Mammary epithelial cell (primary cell): ENCODE measurements around the gene MOB2.

ENCODE experiments used
- EZH2 ChIP-seq: IDR thresholded peaks from 2 replicates; pipeline ENCODE4 v1.6.1; 2012; ENCODE audit warnings: low read length, inconsistent platforms, borderline replicate concordance
- TF ChIP-seq, protein P1 (sequence below), 2 donors: IDR thresholded peaks in 1 of 2; conservative IDR thresholded peaks in 1 of 2; 2 replicates each; pipeline ENCODE4 v1.5.1; 2011 to 2012; ENCODE audit warnings: inconsistent platforms in 2 of 2, low read length in 2 of 2, mild to moderate bottlenecking in 2 of 2, control low read depth in 1 of 2, low read depth in 1 of 2; ENCODE audit not compliant: insufficient read depth in 1 of 2; ENCODE audit errors: extremely low read depth in 1 of 2

DNA sequence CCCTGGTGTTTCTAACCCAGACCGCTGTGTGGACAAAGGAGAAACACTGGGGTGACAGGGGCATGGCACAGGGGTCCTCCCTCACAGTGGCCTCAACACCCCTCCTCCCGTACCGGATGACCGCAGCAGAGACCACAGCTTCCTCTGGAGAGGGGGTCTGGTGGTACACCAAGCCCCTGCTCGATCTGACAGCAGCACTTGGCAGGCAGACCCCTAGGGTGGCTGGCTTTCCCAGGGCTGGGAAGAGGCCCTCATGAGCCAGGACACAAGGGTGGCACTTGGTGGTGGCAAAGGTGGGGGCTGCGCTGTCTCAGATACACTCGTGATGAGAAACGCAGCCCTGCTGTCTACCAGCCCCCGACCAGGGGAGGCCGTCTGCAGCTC, 46.8 kb upstream of the MOB2 start:
- TF ChIP-seq, protein P1, sequence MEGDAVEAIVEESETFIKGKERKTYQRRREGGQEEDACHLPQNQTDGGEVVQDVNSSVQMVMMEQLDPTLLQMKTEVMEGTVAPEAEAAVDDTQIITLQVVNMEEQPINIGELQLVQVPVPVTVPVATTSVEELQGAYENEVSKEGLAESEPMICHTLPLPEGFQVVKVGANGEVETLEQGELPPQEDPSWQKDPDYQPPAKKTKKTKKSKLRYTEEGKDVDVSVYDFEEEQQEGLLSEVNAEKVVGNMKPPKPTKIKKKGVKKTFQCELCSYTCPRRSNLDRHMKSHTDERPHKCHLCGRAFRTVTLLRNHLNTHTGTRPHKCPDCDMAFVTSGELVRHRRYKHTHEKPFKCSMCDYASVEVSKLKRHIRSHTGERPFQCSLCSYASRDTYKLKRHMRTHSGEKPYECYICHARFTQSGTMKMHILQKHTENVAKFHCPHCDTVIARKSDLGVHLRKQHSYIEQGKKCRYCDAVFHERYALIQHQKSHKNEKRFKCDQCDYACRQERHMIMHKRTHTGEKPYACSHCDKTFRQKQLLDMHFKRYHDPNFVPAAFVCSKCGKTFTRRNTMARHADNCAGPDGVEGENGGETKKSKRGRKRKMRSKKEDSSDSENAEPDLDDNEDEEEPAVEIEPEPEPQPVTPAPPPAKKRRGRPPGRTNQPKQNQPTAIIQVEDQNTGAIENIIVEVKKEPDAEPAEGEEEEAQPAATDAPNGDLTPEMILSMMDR (conservative IDR thresholded peaks at IDR 0.05 in 1 of 2, IDR thresholded peaks at IDR 0.05 in 1 of 2; ENCODE audit: extremely low read depth in 1 of 2, insufficient read depth in 1 of 2, low read depth in 1 of 2, low read length in 2 of 2) = no peak
- no peak for TF ChIP-seq EZH2
